ENCODE data around the gene PAK4.
"Not testable (repeated sequence)": the region's sequence is repeated elsewhere in the genome, so short reads cannot be mapped to it uniquely, and the experiment has no call there.

Gene PAK4

DNA sequence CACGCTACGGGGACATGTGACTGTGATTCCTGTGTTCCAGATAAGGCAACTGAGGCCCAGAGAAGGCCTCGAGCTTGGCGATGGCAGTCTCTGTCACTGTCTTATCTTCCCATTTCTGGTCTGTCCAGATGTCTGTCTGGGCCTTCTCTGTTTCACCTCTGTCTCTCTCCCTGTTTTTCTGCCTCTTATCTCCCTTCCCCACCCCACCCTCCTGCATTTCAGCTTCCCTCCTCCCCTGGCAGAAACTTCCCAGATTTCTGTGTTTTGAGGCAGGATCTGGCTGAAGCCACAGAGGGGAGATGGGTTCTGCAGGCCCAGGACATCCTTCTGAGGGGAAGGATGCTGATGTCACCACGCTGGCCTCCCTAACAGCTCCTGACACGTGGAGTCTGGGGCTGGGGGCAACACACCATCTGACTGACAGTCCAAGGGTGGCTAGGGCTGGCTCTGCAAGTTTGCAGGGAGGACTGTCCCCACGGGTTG, 14.4 kb downstream of the PAK4 start:
- no peak overlapping the region for H3K27ac ChIP-seq (ENCODE audit: low read length)
- H3K4me1 ChIP-seq (ENCODE audit: control insufficient read depth, insufficient read depth, low read length), result peaks cover 35% of the 10 kb centered on the region
- no CpG with 5 or more reads among the region's 7 CpGs for WGBS (ENCODE audit: insufficient coverage, insufficient read length)
- no peaks in the 10 kb centered on the region for H3K27me3 ChIP-seq (ENCODE audit: control insufficient read depth, insufficient read depth, low read length)
- H3K36me3 ChIP-seq (ENCODE audit: control insufficient read depth, insufficient read depth, low read length), result no peaks in the 10 kb centered on the region
- H3K9me3 ChIP-seq (ENCODE audit: control insufficient read depth, insufficient read depth, low read length), result no peaks in the 10 kb centered on the region
- H3K4me3 ChIP-seq (ENCODE audit: low read length), result no peak overlapping the region
- DNase-seq (ENCODE audit: low read depth, low spot score), result no peak

DNA sequence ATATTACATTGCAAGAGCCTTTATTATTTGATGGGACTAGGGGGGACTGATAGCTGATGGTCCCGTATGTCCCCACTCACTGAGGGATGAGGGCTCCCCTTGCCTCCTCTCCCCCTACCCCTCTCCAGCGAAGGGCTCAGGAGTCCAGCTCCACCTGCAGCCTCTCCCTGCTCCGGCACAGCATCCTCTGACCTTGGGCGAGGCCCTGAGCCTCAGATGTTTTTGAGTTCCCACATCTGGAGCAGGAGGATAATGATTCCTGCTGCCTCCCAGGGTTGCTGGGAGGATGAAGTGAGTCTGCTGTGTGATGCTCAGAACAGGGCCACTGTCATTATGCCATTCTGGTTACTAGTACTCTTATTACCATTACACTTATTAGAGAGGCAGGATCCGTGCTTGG, 15.0 kb downstream of the PAK4 start:
- H3K27me3 ChIP-seq (ENCODE audit: control insufficient read depth, insufficient read depth, low read length), result no peaks in the 10 kb centered on the region
- H3K36me3 ChIP-seq (ENCODE audit: control insufficient read depth, insufficient read depth, low read length), result no peaks in the 10 kb centered on the region
- H3K9me3 ChIP-seq (ENCODE audit: control insufficient read depth, insufficient read depth, low read length), result no peaks in the 10 kb centered on the region
- H3K4me3 ChIP-seq (ENCODE audit: low read length), result no peak overlapping the region
- no CpG with 5 or more reads among the region's 5 CpGs for WGBS (ENCODE audit: insufficient coverage, insufficient read length)
- H3K27ac ChIP-seq (ENCODE audit: low read length), result no peak overlapping the region
- no peak for DNase-seq (ENCODE audit: low read depth, low spot score)
- H3K4me1 ChIP-seq (ENCODE audit: control insufficient read depth, insufficient read depth, low read length), result peaks cover 39% of the 10 kb centered on the region

- Histone ChIP-seq H3K27me3 (ENCODE audit: control insufficient read depth, insufficient read depth, low read length) (no peaks in the 10 kb centered on the region), H3K27ac (ENCODE audit: low read length) (no peak overlapping the region), H3K4me1 (ENCODE audit: control insufficient read depth, insufficient read depth, low read length) (peaks cover 33% of the 10 kb centered on the region), H3K4me3 (ENCODE audit: low read length) (no peak overlapping the region), H3K9me3 (ENCODE audit: control insufficient read depth, insufficient read depth, low read length) (no peaks in the 10 kb centered on the region), H3K36me3 (ENCODE audit: control insufficient read depth, insufficient read depth, low read length) (no peaks in the 10 kb centered on the region)
- no peak for DNase-seq (ENCODE audit: low read depth, low spot score)
- WGBS (ENCODE audit: insufficient coverage, insufficient read length), result no CpG with 5 or more reads among the region's 11 CpGs
These were observed 16.3 kb downstream of the PAK4 start for GRCh38 chr19:39141929-39142328.

DNA sequence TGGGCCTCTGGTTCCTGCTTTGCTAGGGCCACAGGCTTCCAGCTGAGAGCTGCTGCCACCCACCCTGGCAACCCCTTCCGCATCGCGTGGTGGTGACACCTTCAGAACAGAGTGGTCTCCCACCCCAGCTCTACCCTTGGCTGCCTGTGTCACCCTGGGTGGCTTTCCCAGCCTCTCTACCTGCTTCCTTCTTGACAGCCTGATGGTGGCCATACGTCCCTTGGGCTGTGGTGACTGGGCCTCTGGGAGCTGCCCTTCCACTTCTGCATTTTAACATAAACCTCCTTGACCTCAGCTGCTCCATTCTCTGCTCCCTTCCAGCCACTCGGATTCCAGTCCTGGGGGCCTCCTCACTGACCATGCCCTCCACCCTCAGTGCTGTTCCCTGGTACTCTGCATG, 17.0 kb downstream of the PAK4 start:
- Histone ChIP-seq H3K9me3 (ENCODE audit: control insufficient read depth, insufficient read depth, low read length) (no peaks in the 10 kb centered on the region), H3K36me3 (ENCODE audit: control insufficient read depth, insufficient read depth, low read length) (no peaks in the 10 kb centered on the region), H3K4me1 (ENCODE audit: control insufficient read depth, insufficient read depth, low read length) (peaks cover 33% of the 10 kb centered on the region), H3K27ac (ENCODE audit: low read length) (no peak overlapping the region), H3K27me3 (ENCODE audit: control insufficient read depth, insufficient read depth, low read length) (no peaks in the 10 kb centered on the region), H3K4me3 (ENCODE audit: low read length) (no peak overlapping the region)
- DNase-seq (ENCODE audit: low read depth, low spot score), result no peak
- WGBS (ENCODE audit: insufficient coverage, insufficient read length), result no CpG with 5 or more reads among the region's 5 CpGs

- not testable (repeated sequence) for H3K9me3 ChIP-seq (ENCODE audit: control insufficient read depth, insufficient read depth, low read length); DNase-seq (ENCODE audit: low read depth, low spot score); H3K27ac ChIP-seq (ENCODE audit: low read length); H3K27me3 ChIP-seq (ENCODE audit: control insufficient read depth, insufficient read depth, low read length); H3K36me3 ChIP-seq (ENCODE audit: control insufficient read depth, insufficient read depth, low read length); H3K4me3 ChIP-seq (ENCODE audit: low read length)
- peaks cover 27% of the 10 kb centered on the region for H3K4me1 ChIP-seq (ENCODE audit: control insufficient read depth, insufficient read depth, low read length)
- no CpG with 5 or more reads among the region's 5 CpGs for whole genome bisulfite sequencing (ENCODE audit: insufficient coverage, insufficient read length)
These were observed 18.2 kb downstream of the PAK4 start for GRCh38 chr19:39143757-39144289.

DNA sequence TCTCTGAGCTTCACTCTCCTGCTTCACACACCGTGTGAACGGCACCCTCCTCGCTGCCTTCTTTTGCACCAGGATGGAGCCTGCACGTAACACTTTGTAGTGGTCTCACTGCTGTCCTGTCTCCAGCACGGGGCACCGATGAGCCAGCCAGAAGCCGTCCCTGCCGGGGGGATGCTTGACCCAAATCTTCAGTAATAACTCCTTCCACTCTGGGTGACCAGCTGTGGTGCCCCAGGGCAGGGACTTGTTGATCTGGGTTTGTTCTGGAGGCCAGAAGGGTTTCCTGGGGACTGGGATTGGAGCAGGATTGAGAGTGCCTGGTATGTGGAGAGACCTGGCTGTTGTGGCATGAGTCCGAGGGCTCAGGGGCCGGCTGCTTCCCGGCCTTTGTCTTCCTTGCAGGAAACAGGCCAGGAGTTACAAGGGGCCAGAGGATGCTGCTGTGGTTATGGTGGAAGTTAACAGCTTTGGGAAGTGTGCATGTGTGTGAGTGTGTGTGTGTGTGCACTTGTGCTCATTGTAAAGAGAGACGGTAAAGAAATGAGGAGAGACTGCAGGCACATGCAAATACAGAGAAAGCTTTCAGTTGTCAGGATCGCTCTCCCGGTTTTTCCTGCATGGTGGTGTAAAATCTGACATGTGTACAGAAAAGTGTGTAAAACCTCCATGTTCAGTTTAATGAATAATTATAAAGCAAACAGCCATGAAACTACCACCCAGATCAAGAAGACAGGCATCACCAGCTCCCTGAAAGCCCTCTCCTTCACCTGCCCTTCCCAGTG, 18.9 kb downstream of the PAK4 start:
- no peaks in the 10 kb centered on the region for H3K36me3 ChIP-seq (ENCODE audit: control insufficient read depth, insufficient read depth, low read length)
- H3K27me3 ChIP-seq (ENCODE audit: control insufficient read depth, insufficient read depth, low read length), result no peaks in the 10 kb centered on the region
- H3K27ac ChIP-seq (ENCODE audit: low read length), result no peak overlapping the region
- no peak overlapping the region for H3K4me3 ChIP-seq (ENCODE audit: low read length)
- H3K9me3 ChIP-seq (ENCODE audit: control insufficient read depth, insufficient read depth, low read length), result no peaks in the 10 kb centered on the region
- peaks cover 23% of the 10 kb centered on the region for H3K4me1 ChIP-seq (ENCODE audit: control insufficient read depth, insufficient read depth, low read length)
- no peak for DNase-seq (ENCODE audit: low read depth, low spot score)
- WGBS (ENCODE audit: insufficient coverage, insufficient read length), result no CpG with 5 or more reads among the region's 14 CpGs

DNA sequence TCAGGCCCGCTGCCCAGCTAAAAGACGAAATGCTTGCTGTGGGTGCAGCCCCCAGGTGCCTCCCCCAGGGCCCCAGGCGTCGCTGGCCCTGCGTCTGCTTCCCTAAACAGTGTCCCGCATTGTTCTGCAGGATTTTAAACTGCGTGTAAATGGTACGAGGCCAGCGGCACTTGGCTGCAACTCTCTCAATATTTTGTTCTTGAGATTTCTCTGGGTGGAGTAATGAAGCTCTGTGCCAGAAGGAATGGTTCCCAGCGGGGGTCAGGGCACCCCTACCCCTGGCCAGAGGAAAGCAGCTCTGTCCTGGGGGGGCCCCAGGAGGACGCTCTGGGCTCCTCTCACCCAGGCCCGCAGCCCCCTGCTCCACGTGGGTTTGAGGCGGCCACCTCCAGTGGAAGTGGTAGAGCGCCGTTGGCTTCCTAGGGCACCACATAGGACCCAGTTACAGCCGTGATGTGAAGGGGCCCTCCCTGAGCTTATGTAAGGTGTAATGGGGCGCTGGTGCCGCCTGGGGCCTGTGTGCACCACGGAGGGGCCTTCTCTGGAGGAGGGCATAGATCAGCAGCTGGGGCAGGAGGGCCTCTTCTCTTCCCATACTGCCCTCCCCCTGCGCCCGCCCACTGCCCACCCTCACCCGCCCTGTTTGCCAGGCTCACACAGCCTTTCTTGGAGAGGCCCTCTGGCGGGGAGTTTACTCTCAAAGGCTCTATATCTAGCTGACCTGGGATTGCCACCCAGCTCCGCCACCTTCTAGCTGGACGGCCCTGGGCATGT, 19.8 kb downstream of the PAK4 start:
- H3K27ac ChIP-seq (ENCODE audit: low read length), result no peak overlapping the region
- no peaks in the 10 kb centered on the region for H3K9me3 ChIP-seq (ENCODE audit: control insufficient read depth, insufficient read depth, low read length)
- DNase-seq (ENCODE audit: low read depth, low spot score), result no peak
- H3K4me1 ChIP-seq (ENCODE audit: control insufficient read depth, insufficient read depth, low read length), result peaks cover 15% of the 10 kb centered on the region
- no peak overlapping the region for H3K4me3 ChIP-seq (ENCODE audit: low read length)
- WGBS (ENCODE audit: insufficient coverage, insufficient read length), result no CpG with 5 or more reads among the region's 26 CpGs
- H3K36me3 ChIP-seq (ENCODE audit: control insufficient read depth, insufficient read depth, low read length), result no peaks in the 10 kb centered on the region
- no peaks in the 10 kb centered on the region for H3K27me3 ChIP-seq (ENCODE audit: control insufficient read depth, insufficient read depth, low read length)

GRCh38 chr19:39146091-39146490, 20.5 kb downstream of the PAK4 start:
- no peak for DNase-seq (ENCODE audit: low read depth, low spot score)
- WGBS (ENCODE audit: insufficient coverage, insufficient read length), result no CpG with 5 or more reads among the region's 1 CpG
- peaks cover 13% of the 10 kb centered on the region for H3K4me1 ChIP-seq (ENCODE audit: control insufficient read depth, insufficient read depth, low read length)

GRCh38 chr19:39146686-39147450, 21.3 kb downstream of the PAK4 start:
- peaks cover 13% of the 10 kb centered on the region for H3K4me1 ChIP-seq (ENCODE audit: control insufficient read depth, insufficient read depth, low read length)
- H3K27me3 ChIP-seq (ENCODE audit: control insufficient read depth, insufficient read depth, low read length), result no peaks in the 10 kb centered on the region
- H3K27ac ChIP-seq (ENCODE audit: low read length), result no peak overlapping the region
- H3K36me3 ChIP-seq (ENCODE audit: control insufficient read depth, insufficient read depth, low read length), result no peaks in the 10 kb centered on the region
- no peaks in the 10 kb centered on the region for H3K9me3 ChIP-seq (ENCODE audit: control insufficient read depth, insufficient read depth, low read length)
- H3K4me3 ChIP-seq (ENCODE audit: low read length), result no peak overlapping the region
- no CpG with 5 or more reads among the region's 7 CpGs for WGBS (ENCODE audit: insufficient coverage, insufficient read length)
- DNase-seq (ENCODE audit: low read depth, low spot score), result no peak

More at GRCh38 chr19:39146091-39146490, 20.5 kb downstream of the PAK4 start:
- Histone ChIP-seq H3K36me3 (ENCODE audit: control insufficient read depth, insufficient read depth, low read length) (no peaks in the 10 kb centered on the region), H3K9me3 (ENCODE audit: control insufficient read depth, insufficient read depth, low read length) (no peaks in the 10 kb centered on the region), H3K4me3 (ENCODE audit: low read length) (no peak overlapping the region), H3K27ac (ENCODE audit: low read length) (no peak overlapping the region), H3K27me3 (ENCODE audit: control insufficient read depth, insufficient read depth, low read length) (no peaks in the 10 kb centered on the region)

DNA sequence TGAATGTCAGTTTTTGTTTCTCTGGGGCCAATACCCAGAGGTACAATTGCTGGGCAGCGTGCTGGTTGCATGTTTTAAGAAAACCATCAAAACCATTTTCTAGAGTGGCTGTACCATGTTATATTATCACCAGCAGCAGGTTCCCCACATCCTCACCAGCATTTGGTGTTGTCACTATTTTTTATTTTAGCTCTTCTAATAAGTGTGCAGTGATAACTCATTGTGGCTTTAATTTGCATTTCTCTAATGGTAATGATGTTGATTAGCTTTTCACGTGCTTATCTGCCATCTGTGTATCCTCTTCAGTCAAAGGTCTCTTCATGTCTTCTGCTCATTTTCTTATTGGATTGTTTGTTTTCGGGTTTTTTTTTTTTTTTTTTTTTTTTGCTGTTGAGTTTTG, 21.9 kb downstream of the PAK4 start:
- no peaks in the 10 kb centered on the region for H3K36me3 ChIP-seq (ENCODE audit: control insufficient read depth, insufficient read depth, low read length)
- no peak overlapping the region for H3K4me3 ChIP-seq (ENCODE audit: low read length)
- no peak for DNase-seq (ENCODE audit: low read depth, low spot score)
- no peak overlapping the region for H3K27ac ChIP-seq (ENCODE audit: low read length)
- no peaks in the 10 kb centered on the region for H3K27me3 ChIP-seq (ENCODE audit: control insufficient read depth, insufficient read depth, low read length)
- H3K9me3 ChIP-seq (ENCODE audit: control insufficient read depth, insufficient read depth, low read length), result no peaks in the 10 kb centered on the region
- WGBS (ENCODE audit: insufficient coverage, insufficient read length), result no CpG with 5 or more reads among the region's 3 CpGs
- H3K4me1 ChIP-seq (ENCODE audit: control insufficient read depth, insufficient read depth, low read length), result peaks cover 13% of the 10 kb centered on the region
